HG02610 (cell line): Measurements from ENCODE around the gene C1QTNF6.
"Not testable (repeated sequence)": the region's sequence is repeated elsewhere in the genome, so short reads cannot be mapped to it uniquely, and the experiment has no call there.

Experiments
- ATAC-seq: cut with Tn5 transposase; IDR thresholded peaks from one replicate; pipeline ENCODE4 v1.9.1; 2021; ENCODE audit warnings: mild to moderate bottlenecking, moderate library complexity; ENCODE audit not compliant: unreplicated experiment

C1QTNF6 gene

DNA sequence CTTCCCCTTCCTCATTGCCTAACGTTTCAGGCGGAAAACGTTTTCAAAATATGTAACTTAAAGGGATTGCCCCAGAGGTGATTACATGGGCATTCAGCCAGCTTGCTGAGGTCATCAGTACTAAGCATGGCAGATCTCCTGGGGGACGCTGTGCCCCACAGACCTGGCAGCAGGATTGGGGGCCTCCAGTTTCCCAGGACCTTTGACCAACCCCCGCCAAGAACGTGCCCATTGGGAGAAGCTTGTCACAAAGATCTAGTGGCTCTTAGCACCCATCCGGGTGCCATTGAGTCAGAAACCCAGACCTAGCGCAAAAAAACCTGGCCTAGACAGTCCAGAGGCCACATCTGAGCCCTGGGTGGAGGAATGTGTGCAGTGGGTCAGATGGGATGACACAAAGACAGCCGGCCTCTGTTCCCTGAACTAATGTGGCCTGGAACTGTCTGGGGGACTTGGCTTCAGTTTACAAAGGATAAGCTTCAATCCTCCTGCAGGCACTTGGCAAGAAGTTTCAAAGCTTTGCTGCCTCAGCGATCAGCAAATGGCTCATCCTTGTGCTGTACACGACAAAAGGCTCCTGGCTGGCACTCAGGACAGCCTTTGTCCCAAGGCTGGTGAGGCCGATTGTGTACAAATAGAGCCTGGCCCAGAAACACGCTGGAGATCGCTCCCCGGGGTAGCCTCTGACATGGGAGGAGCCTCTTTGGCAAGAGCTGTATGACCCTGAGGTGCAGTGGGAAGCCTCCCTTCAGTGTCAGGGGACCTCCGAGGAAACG, 9.5 kb downstream of the C1QTNF6 start:
- ATAC-seq: no peak

DNA sequence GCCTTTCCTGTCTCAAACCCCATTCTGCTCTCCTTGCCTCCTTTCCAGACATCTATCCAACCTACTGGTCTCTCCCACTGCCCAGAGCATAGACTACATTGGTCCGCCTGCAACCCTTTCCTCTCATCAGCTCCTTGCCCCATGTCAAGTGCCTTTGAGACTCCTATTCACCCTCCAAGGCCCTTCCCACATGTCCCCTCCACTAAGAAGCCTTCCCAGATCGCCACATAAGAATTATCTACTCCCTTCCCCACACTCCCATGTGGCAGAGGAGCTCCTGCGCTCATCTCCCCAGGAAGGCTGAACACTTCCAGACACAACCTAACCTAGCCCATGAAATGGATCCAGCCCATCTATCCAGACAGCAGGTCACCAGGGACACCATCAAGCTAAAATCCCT, 10.3 kb downstream of the C1QTNF6 start:
- ATAC-seq: no peak

GRCh38 chr22:37177221-37177620, 10.8 kb downstream of the C1QTNF6 start:
- ATAC-seq: no peak

- ATAC-seq: no peak
These were observed 11.5 kb downstream of the C1QTNF6 start for GRCh38 chr22:37176464-37177061.

DNA sequence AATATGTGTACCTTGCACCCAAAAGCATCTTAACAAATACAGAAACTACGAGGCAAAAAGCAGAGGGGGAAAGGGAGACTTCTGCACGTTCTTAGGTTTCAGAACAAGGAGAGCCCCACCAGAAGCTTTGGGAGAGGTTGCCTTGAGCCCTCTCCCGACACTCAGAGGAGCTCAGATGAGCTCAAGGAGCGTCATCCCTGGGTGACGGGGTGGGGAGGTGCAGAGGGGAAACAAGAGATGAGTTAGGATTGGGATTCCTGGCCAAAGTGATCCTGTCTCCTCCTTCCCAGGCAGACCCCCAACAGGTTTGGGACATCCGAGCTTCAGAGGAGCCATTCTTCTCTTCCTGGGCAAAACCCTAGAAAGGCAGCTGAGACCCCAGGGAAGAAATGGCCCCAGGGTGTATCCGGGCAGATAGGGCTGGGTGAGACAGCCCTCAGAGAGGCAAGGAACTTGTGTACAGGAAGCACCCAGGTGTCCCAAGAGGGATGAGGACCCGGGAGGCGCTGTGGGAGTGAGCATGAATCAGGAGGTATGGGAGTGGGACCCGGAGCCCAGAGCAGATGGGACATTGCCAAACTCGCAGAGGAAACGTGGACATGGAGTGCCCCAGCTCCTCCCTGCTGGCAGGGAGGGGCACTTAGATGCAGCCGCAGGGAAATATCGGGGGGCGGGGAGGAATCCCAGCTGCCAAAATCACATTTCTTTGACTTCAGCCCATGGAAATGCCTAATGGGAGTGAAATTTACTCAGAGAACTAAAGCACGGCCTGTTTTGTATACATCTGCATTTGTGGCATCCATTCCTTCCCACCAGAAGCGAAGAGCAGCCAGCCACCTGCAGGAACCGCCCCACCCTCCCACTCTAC, 12.4 kb downstream of the C1QTNF6 start:
- ATAC-seq: no peak

DNA sequence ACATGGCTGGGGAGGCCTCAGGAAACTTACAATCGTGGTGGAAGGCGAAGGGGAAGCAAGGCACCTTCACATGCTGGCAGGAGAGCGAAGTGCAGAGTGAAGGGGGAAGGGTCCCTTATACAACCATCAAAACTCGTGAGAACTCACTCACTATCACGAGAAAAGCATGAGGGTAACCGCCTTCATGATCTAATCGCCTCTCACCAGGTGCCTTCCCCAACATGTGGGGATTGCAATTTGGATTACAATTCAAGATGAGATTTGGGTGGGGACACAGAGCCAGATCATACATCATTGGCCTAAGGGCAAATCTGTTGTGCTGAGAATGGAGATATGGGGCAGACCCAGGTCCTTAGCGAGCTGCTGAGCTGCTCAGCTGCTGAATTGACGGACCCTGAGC, 13.1 kb downstream of the C1QTNF6 start:
- ATAC-seq: no peak

DNA sequence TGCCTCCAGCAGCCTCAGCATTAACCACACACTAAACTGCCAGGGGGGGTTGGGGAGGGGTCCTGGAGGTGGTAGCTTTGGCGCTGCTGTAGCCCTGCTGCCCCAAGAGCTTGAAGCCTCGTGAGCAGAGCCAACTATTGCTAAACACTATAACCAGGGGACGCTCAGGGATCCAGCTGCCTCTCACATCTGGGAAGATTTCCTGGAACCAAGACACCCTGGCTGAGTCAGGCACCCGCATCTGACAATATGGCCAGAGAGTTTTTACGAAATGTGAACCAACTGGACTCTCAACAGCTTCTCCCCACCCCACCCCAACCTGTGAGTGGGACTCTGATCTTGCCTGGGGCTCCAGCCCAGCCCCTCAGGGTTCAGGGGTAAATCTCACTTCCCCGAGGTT, 14.3 kb downstream of the C1QTNF6 start:
- ATAC-seq: no peak

DNA sequence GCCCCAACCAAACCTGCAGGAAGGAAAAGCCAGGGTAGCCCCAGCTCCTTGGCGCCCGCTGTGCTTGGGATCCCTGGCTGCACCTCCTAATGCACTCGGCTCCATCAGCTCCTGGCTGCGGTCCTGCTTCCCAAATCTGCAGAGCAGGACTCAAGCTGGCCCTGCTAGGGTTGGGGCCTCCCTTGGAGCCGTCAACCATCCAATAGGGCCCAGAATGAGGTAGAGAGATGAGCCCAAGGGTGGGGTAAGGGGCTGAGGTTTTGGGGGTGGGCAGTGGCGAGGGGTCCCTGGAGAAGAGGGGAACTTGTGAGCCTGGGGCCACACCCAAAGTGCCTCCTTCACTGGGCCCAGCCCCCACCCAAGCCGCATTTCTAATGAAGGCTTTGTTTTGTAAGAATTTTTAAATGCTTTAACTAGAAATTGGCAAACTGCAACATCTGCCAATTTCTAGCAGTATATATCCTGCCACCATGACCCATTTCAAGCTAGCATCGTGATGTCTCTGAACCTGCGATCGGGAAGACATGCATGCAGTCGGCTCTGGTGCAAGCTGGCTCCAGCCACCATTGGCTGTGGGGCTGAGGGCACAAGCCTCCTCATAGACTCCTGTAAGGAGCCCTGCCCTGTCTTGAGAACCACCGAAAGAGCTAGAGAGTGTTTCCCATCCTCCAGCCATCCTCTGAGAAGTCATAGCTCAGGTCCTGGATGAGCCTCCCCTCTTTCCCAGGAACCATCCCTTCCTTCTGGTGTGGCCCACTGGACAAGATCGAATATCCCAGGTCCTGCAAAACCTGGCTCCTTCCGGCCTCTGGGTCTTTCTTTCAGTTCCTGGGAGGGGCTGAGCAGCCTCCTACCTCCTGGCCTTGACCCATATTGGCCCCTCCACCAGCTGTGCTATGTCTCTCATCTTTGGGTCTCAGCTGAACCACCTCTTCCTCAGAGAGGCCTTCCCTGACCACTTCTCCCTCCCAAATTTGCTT, 15.5 kb downstream of the C1QTNF6 start:
- no peak for ATAC-seq

DNA sequence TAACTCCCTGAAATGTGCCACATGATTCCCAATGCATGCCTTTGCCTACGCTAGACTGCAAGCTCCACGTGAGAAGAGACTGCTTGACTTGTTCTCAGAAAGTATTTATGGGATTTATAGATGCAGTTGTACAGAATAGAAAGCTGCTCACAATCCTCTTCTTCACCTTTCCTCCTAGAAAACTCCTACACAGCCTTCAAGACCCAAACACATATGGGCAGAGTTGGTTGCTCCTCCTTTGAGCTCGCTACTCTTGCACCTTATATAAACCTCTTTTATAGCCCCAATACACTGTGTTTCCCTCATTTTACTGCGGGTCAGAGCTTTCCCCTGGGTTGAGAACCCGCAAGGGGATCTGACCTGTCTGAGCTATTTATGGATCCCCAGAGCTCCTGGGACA, 16.4 kb downstream of the C1QTNF6 start:
- ATAC-seq: no peak

GRCh38 chr22:37170689-37171405, 17.2 kb downstream of the C1QTNF6 start:
- not testable (repeated sequence) for ATAC-seq

GRCh38 chr22:37169947-37170688, 17.9 kb downstream of the C1QTNF6 start:
- no peak for ATAC-seq

GRCh38 chr22:37169406-37169805, 18.6 kb downstream of the C1QTNF6 start:
- ATAC-seq: no peak

DNA sequence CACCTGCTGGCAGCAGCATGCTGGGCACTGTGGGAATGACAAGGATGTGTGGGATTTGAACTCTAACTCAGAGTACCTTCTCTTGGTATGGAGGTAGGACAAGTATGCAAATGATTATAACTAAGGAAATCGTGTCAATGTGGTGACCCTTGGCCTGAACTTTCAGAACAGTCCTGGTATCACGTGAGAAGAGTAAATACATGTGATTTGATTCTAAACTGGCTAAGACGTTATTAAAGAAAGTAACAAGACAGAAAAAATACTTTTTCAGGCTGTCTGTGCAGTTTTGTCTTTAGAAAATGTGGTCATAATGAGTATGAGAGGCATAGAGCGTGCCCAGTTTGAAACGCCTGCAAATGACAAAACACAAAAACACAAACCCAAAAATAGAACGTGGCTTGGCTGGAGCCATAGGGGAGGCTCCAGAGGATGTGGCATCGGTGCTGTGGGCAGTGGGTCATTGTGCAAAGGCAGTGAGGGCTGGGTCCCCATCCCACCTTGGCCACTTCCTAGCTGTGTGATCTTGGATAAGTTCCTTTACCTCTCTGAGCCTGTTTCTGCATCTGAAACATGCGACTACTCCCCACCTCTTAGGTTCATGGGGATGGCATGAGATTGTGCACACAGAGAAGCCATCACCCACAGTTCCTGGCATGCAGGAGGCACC, 19.9 kb downstream of the C1QTNF6 start:
- no peak for ATAC-seq

- ATAC-seq: no peak
These were observed 20.7 kb downstream of the C1QTNF6 start for GRCh38 chr22:37167176-37167980.

- no peak for ATAC-seq
These were observed 21.4 kb downstream of the C1QTNF6 start for GRCh38 chr22:37166675-37167066.

- no peak for ATAC-seq
These were observed 21.9 kb downstream of the C1QTNF6 start for GRCh38 chr22:37165940-37166674.

- ATAC-seq: no peak
These were observed 23.0 kb downstream of the C1QTNF6 start for GRCh38 chr22:37165066-37165465.
